GM18502 (cell line): Measurements from ENCODE around the gene SPRY4.

Experiments
- ATAC-seq: cut with Tn5 transposase; IDR thresholded peaks from one replicate; pipeline ENCODE4 v1.9.1; 2021; ENCODE audit warnings: mild to moderate bottlenecking; ENCODE audit not compliant: unreplicated experiment, poor library complexity

SPRY4 gene

DNA sequence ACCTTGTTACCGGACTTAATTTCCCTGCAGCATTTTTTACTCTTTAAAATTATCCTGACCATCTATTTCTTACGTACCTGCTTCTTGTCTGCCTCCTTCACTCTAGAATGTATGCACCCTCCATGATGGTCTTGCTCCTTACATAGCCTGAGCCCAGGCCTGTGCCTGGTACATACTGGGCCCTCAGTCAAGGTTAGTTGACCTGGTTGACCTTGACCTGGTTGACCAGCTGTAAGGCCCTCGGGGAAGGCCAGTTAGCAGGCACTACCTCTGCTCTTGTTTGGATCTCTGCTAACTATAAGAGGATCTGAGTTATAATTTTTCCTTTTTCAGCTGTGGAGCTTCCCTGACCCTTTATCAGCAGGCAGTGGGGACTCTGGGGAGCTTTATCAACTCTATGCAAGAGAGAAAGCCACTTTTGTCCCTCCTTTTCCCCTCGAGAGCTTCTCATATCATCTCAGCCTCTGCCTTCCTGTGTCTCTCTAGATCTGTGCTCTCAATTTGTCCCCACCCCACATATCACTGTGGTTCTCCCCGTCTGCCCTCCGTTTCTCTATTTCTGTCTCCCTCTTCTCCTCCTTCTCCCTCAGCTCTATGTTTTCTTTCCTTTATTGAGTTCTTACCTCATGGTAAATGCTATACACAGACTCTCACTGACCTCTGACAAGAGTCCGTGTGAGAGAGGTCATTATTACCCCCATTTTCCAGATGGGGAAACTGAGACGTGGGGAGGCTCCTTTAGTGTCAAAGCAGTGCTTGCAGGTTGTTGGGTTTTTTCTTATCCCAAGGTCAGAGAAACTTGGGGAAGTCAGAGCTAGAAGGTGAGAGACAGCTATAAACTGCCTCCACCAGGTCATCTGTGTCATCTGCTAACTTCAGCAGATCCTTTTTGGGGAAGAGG is 28.6 kb downstream of the SPRY4 start:
- ATAC-seq: no peak

DNA sequence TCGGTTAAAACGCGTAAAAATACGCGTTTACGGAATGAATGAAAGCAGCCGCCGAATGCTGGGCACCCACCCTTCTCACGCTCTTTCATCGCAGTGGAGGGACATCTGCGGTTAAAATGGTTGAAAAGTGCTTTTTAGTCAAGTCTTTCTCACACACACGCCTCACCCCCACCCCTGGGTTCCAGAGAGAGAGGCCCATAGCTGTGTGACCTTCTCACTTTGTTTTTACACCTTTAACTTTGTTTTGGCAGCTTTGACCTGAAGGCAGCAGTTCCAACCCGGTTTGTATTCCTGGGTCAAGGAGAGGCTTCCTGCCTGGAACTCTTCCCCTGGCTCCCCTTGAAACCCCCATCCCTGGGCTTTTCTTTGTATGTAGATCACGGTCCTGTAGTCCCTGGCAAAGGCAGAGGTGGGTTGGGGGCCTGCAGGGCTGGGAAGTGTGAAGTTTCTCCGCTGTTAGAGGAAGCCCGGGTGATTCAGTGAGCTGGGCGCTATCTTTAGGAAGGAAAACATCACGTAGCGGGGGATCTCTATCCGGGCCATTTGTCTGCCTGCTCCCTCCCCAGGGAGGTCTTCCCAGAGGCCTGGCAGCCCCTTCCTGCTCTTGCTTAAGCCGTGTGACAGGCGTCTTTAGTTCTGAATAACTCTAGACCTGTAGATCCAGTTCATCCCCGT is 29.6 kb downstream of the SPRY4 start:
- ATAC-seq: no peak

DNA sequence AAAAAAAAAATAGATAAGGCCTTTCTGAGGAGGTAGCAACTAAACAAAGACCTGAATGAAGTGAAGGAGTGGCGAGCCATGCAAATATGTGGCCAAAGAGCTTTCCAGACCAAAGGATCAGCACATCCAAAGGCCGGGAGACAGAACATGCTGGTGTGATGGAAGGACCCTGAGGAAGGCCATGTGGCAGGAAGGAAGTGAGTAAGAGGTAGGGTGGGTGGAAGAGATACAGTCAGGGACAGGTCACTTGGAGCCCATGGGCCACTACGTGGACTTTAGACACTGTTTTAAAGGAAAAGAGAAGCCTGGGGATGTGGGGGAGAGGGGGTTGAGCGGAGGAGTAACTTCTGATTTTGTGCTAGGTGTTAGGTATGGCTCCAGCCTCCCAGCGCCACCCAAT is 31.3 kb downstream of the SPRY4 start:
- ATAC-seq: no peak

GRCh38 chr5:142292808-142293207 is 32.0 kb downstream of the SPRY4 start:
- no peak for ATAC-seq

DNA sequence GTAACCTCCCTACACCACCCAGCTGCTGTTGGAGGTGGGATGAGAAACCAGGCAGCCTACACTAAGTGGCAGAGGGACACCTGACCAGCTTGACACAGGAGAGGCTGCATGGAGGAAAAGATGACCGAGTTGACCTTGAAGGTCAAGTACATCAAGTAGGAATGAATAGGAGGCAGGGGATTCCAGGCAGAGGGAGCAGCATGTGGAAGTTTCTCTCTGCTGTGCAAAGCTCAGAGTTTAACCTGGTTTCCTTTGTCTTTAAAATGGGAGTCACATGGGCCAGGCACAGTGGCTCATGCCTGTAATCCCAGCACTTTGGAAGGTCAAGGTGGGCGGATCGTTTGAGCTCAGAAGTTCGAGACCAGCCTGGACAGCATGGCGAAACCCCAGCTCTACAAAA is 32.6 kb downstream of the SPRY4 start:
- ATAC-seq: no peak

GRCh38 chr5:142290577-142291299 is 34.1 kb downstream of the SPRY4 start:
- no peak for ATAC-seq

- no peak for ATAC-seq
Observed at GRCh38 chr5:142289708-142290576, 34.9 kb downstream of the SPRY4 start.

GRCh38 chr5:142287973-142288313 is 36.9 kb downstream of the SPRY4 start:
- ATAC-seq: no peak

GRCh38 chr5:142287096-142287972 is 37.5 kb downstream of the SPRY4 start:
- no peak for ATAC-seq

DNA sequence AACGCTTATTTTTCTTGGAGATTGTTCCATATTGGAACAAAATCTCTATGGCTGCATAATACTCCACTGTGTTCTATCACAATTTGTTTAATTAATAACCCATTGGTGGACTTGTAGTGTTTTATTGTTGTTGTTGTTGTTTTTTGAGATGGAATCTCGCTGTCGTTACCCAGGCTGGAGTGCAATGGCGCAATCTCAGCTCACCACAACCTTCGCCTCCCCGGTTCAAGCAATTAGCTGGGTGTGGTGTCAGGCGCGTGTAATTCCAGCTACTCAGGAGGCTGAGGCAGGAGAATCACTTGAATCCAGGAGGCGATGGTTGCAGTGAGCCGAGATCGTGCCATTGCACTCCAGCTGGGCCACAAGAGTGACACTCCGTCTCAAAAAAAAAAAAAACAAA is 38.7 kb downstream of the SPRY4 start:
- no peak for ATAC-seq

GRCh38 chr5:142283304-142283703 is 41.5 kb downstream of the SPRY4 start:
- no peak for ATAC-seq

DNA sequence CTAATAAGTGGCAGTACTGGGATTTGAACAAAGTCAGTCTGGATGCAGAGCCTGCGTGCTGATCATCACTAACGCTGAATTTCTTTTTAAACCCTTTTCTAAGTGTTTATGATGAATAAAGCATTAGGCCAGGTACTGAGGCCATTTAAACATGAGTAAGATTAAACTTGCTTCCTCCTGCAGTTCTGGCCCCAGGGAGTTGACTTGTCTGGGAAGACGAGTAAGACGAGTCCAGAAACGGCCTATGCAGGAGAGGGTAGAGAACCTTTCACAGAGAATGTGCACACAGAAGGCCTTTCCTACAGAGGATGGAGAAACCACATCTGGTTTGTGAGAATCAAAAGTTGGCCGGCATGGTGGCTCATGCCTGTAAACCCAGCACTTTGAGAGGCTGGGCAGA is 42.9 kb downstream of the SPRY4 start:
- ATAC-seq: no peak

DNA sequence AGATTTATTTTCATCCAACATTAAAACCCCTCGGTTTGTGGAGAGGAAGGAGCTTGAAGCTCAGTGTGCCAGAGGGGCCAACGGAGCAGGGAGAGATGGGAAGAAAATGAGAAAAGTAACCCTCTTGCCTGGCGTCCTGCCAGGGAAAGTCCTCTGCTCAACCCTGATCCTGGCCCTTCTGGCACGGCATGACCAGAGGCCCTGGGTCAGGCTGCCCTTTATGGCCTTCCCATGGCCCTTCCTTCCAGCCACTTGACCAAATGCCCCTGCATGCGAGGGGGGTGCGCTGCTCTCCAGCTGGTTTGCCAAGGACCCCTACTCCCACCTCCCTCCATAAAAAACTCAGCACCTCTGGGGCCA is 43.8 kb downstream of the SPRY4 start:
- ATAC-seq: no peak

- no peak for ATAC-seq
Observed at GRCh38 chr5:142280066-142281007, 44.5 kb downstream of the SPRY4 start.

DNA sequence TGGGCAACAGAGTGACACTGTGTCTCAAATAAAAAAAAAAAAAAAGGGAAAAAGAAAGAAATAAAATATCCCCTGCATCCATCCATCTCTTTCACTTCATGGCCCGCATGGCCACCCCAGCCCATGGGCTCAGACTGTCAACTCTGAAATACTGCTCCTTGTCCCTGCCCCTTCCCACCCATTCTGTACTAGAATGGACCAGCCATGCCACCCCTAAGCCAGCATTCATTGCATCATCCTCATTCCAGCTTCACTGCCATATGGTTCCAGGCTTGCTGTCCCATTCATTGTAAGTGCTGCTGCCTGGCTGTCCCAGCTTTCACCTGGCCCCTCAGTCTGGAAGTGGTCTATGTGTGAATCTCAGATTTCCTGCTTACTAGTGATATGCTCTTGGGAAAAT is 46.2 kb downstream of the SPRY4 start:
- ATAC-seq: no peak

DNA sequence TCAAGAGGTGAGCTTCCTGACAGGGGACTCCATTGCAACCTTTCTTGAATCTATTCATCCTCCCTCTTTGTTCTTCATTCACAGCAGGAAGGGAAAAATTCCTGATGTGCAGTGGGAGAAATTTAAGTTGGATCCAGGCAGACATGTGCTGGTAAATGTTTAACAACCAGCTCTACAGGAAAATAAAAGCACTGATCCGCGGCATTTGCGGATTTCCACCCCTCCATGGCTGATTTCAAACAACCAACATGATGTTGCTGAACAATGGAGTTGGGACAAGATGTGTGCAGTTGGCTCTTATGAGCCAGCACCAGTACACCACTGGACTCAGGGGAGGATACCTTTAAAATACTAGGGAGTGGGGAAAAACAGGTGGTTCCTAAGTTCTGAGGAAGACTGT is 47.0 kb downstream of the SPRY4 start:
- ATAC-seq: no peak

DNA sequence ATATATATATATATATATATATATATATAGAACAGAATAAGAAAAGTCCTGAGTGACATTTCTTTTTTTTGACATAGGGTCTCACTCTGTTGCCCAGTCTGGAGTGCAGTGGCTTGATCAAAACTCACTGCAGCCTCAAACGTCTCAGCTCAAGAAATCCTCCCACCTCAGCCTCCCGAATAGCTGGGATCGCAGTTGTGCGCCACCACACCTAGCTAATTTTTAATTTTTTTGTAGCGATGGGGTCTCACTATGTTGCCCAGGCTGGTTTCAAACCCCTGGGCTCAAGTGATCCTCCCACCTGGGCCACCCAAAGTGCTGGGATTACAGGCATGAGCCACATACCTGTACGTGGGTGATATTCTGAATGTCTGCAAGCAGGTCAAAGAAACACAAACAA is 48.3 kb downstream of the SPRY4 start:
- no peak for ATAC-seq

DNA sequence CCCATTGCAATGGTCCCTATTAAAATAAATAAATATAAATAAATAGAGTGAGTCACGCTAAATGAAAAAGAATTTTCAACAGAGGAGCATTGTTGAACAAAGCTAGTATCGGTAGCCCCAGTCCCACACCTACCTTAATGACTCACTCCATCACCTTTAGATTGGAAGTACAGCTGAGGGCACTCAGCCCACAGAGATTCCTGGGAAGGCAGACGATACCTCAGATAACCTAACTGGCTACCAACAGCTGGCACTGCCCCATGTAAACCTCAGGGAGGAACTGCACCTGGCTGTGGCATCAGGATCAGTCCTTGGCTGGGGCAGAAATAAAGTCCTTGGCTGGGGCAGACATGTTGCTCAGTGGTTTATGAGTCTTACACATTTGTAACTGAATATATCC is 49.3 kb downstream of the SPRY4 start:
- ATAC-seq: no peak
